Endothelial cell of umbilical vein (primary cell): Measurements from ENCODE around the gene SETX. TPM values are rescaled to one million over a fixed set of nuclear protein-coding genes. Genes with fewer than 3 reads are reported as not detected.

ENCODE experiments used
- BruUV-seq: library from RNA; stranded (reverse); fragments of 400-500 nt; replicated peaks from 2 replicates; lab custom pipeline; 2021; lab: Mats Ljungman, UMichigan
- CTCF ChIA-PET: fragments of 300-600, 350-600 bp; sonication (Branson Sonifier 250); formaldehyde crosslinking; loops from one replicate; lab custom pipeline; 2021; ENCODE audit warnings: antibody characterized with exemption, inconsistent platforms; lab: Charles Lee
- POLR2A ChIA-PET: fragments of 300-600, 350-600 bp; sonication (Branson Sonifier 250); formaldehyde crosslinking; loops from one replicate; lab custom pipeline; 2021; ENCODE audit warnings: antibody characterized with exemption, inconsistent platforms; lab: Charles Lee
- DNase-seq: peaks from one replicate; pipeline ENCODE4 v3.0.0-alpha.2; 2011; ENCODE audit warnings: low read depth, low spot score
- FAIRE-seq: peaks from 2 replicates; lab custom pipeline; 2011; peaks lifted over from hg19 to GRCh38; lab: Jason Lieb, UNC
- H2AFZ ChIP-seq: 2 replicates; pipeline ENCODE4 v1.6.0; 2012; ENCODE audit warnings: low read depth, low read length, control low read depth, inconsistent platforms
- H3K27ac ChIP-seq: 2 replicates; pipeline ENCODE4 v1.5.1; 2011; ENCODE audit warnings: low read depth, mild to moderate bottlenecking, control low read depth, low read length, moderate library complexity; ENCODE audit not compliant: insufficient read depth
- H3K27me3 ChIP-seq, 2 experiments: 2 replicates each; pipeline versions ENCODE4 v1.6.0 to v1.6.1; 2011; ENCODE audit warnings: low read length in 2 of 2, mixed read lengths in 1 of 2; ENCODE audit not compliant: control insufficient read depth in 2 of 2, insufficient read depth in 2 of 2
- H3K36me3 ChIP-seq, 2 experiments: 2 replicates in 1 of 2; 3 replicates in 1 of 2; pipeline ENCODE4 v1.5.1; 2011; ENCODE audit warnings: low read length in 2 of 2, mild to moderate bottlenecking in 1 of 2, moderate library complexity in 1 of 2; ENCODE audit not compliant: control insufficient read depth in 2 of 2, insufficient read depth in 2 of 2; ENCODE audit errors: extremely low read depth in 1 of 2
- H3K4me1 ChIP-seq: 3 replicates; pipeline ENCODE4 v1.5.1; 2011; ENCODE audit warnings: mild to moderate bottlenecking, low read length; ENCODE audit not compliant: control insufficient read depth, insufficient read depth; ENCODE audit errors: extremely low read depth
- H3K4me2 ChIP-seq: 2 replicates; pipeline ENCODE4 v1.6.1; 2011; ENCODE audit warnings: low read length, control low read depth, mixed read lengths; ENCODE audit not compliant: insufficient read depth
- H3K4me3 ChIP-seq, 3 experiments: fragments of 200-600 bp in 1 of 3; sonication (generic), shearing (Covaris generic) in 1 of 3; replicated peaks in 1 of 3; 2 replicates each; pipeline ENCODE4 v1.5.1; 2011 to 2016; ENCODE audit warnings: control low read depth in 3 of 3, low read length in 3 of 3, mild to moderate bottlenecking in 2 of 3, inconsistent platforms in 1 of 3, low read depth in 1 of 3, moderate library complexity in 1 of 3; ENCODE audit not compliant: insufficient read depth in 1 of 3
- H3K79me2 ChIP-seq: 2 replicates; pipeline ENCODE4 v1.6.0; 2012; ENCODE audit warnings: low read length, inconsistent platforms; ENCODE audit not compliant: control insufficient read depth, insufficient read depth
- H3K9ac ChIP-seq: replicated peaks from 2 replicates; pipeline ENCODE3; 2011; ENCODE audit warnings: low read length, control low read depth; ENCODE audit not compliant: insufficient read depth; ENCODE audit errors: extremely low read depth
- H3K9me1 ChIP-seq: replicated peaks from 3 replicates; pipeline ENCODE4 v1.6.0; 2011; ENCODE audit warnings: mild to moderate bottlenecking, low read length; ENCODE audit not compliant: control insufficient read depth, insufficient read depth; ENCODE audit errors: extremely low read depth
- H3K9me3 ChIP-seq: replicated peaks from 2 replicates; pipeline ENCODE4 v1.5.1; 2012; ENCODE audit warnings: low read length, inconsistent platforms; ENCODE audit not compliant: control insufficient read depth, insufficient read depth
- H4K20me1 ChIP-seq: replicated peaks from 2 replicates; pipeline ENCODE3; 2011; ENCODE audit warnings: mild to moderate bottlenecking, low read length; ENCODE audit not compliant: control insufficient read depth, insufficient read depth; ENCODE audit errors: extremely low read depth
- CTCF ChIP-seq, 2 donors: IDR thresholded peaks; 1 replicate in 1 of 2; 2 replicates in 1 of 2; pipeline ENCODE4 v1.5.1; 2011; ENCODE audit warnings: low read length in 2 of 2, mild to moderate bottlenecking in 2 of 2, moderate library complexity in 2 of 2, control low read depth in 1 of 2, inconsistent platforms in 1 of 2, low read depth in 1 of 2; ENCODE audit not compliant: insufficient read depth in 1 of 2; ENCODE audit errors: extremely low read depth in 1 of 2
- EZH2 ChIP-seq: IDR thresholded peaks from 2 replicates; pipeline ENCODE4 v1.6.1; 2012; ENCODE audit warnings: borderline replicate concordance, low read depth, mild to moderate bottlenecking, moderate library complexity, low read length, inconsistent platforms; ENCODE audit not compliant: severe bottlenecking
- FOS ChIP-seq: IDR thresholded peaks from 2 replicates; pipeline ENCODE4 v1.6.1; 2011; ENCODE audit warnings: mild to moderate bottlenecking, low read length, moderate library complexity, borderline replicate concordance; ENCODE audit not compliant: insufficient read depth
- GATA2 ChIP-seq: IDR thresholded peaks from 2 replicates; pipeline ENCODE4 v1.7.0; 2011; ENCODE audit warnings: low read depth, mild to moderate bottlenecking, moderate library complexity, mixed read lengths, low read length; ENCODE audit not compliant: insufficient read length, insufficient read depth
- MYC ChIP-seq: IDR thresholded peaks from one replicate; pipeline ENCODE4 v1.6.1; 2011; ENCODE audit warnings: mild to moderate bottlenecking, low read depth, low read length
- POLR2A ChIP-seq: IDR thresholded peaks from 2 replicates; pipeline ENCODE4 v1.6.1; 2012; ENCODE audit warnings: low read depth, mild to moderate bottlenecking, control low read depth, low read length
- POLR2AphosphoS5 ChIP-seq: IDR thresholded peaks from 2 replicates; pipeline ENCODE4 v1.6.1; 2012; ENCODE audit warnings: low read depth, mild to moderate bottlenecking, control low read depth, low read length, moderate library complexity; ENCODE audit not compliant: insufficient read depth
- dilution Hi-C: fragments of 300-500 bp; cut with MboI; formaldehyde crosslinking; loops from one replicate; pipeline ENCODE4 v1.15.0; 2019; ENCODE audit warnings: low sequenced_read_pairs; ENCODE audit not compliant: extremely low pct_ligation_motif_present
- intact Hi-C: fragments of 100-400 bp; cut with micrococcal nuclease; formaldehyde crosslinking; loops from one replicate; pipeline ENCODE4 v1.10.0; 2022
- polyA plus RNA-seq, 4 experiments: library from polyadenylated mRNA; depleted of rRNA in 3 of 4; stranded (reverse) in 3 of 4; unstranded in 1 of 4; fragments of >200 nt; gene quantifications; 2 replicates each; pipeline versions ENCODE4 v1.2.1 to v1.2.3, GENCODE V29; 2011 to 2012; ENCODE audit warnings: missing spikeins in 1 of 4
- total RNA-seq: library from RNA; stranded (reverse); gene quantifications from 2 replicates; pipeline ENCODE4 v1.2.3, GENCODE V29; 2021

SETX gene
- total and polyA plus RNA-seq, 2 donors (not counting 3 experiments of a cell fraction or from before 2014, with no cell fraction given), result 20.9 to 47.7 TPM

- Histone ChIP-seq H3K79me2 (no peaks in the 10 kb centered on the region), H3K9ac (no peak overlapping the region), H3K27me3 (no peaks in the 10 kb centered on the region), H3K4me3 (no peak overlapping the region), H3K9me1 (no peaks in the 10 kb centered on the region), H3K36me3 (peaks cover 23 to 43% of the 10 kb centered on the region in 2 experiments), H3K4me2 (no peak overlapping the region), H3K27ac (no peak overlapping the region), H3K9me3 (no peaks in the 10 kb centered on the region), H2AFZ (no peak overlapping the region), H4K20me1 (no peaks in the 10 kb centered on the region), H3K4me1 (peaks cover 20% of the 10 kb centered on the region)
- intact Hi-C loops, result no loop called here
- no peak for TF ChIP-seq POLR2A
- FAIRE-seq, result no peak
- POLR2A ChIA-PET, result no interaction called here
- CTCF ChIA-PET, result no interaction called here
- DNase-seq, result no peak
- BruUV-seq, result no TSS peak
- dilution Hi-C loops, result no loop called here
Observed at GRCh38 chr9:132266017-132266416, 88.8 kb downstream of the SETX start.

GRCh38 chr9:132260846-132261245 is 93.9 kb downstream of the SETX start:
- Histone ChIP-seq H2AFZ (no peak overlapping the region), H3K36me3 (peaks cover 4 to 24% of the 10 kb centered on the region in 2 experiments), H3K9me3 (no peaks in the 10 kb centered on the region), H3K79me2 (no peaks in the 10 kb centered on the region), H3K27me3 (no peaks in the 10 kb centered on the region), H3K9me1 (no peaks in the 10 kb centered on the region), H3K4me3 (no peak overlapping the region), H3K27ac (peak overlapping the region; percentile 40), H4K20me1 (no peaks in the 10 kb centered on the region), H3K4me1 (peaks cover 20% of the 10 kb centered on the region), H3K4me2 (peak overlapping the region; percentile 47), H3K9ac (no peak overlapping the region)
- TF ChIP-seq FOS (no peak), MYC (no peak), EZH2 (no peak), CTCF (IDR thresholded peaks at IDR 0.05; ENCODE audit: extremely low read depth in 1 of 2, insufficient read depth in 1 of 2, low read depth in 1 of 2, low read length in 2 of 2) (no peak), POLR2AphosphoS5 (no peak), GATA2 (no peak)
- DNase-seq (peak; percentile 55), FAIRE-seq (peak; percentile 86)
- intact Hi-C loops (no loop called here), dilution Hi-C loops (no loop called here)
- BruUV-seq, result no TSS peak
- POLR2A ChIA-PET, result no interaction called here
- CTCF ChIA-PET, result interaction anchor here (0.7 to 4.0 kb wide), 8 partner anchors 8 to 516 kb away, joined by 3 to 19 read pairs (median 4); no protein-coding TSS in a partner anchor
